Breast epithelium (tissue), 4 donors: Measurements from ENCODE around the gene SYCE3. TPM values are rescaled to one million over a fixed set of nuclear protein-coding genes. Genes with fewer than 3 reads are reported as not detected.
A peak's percentile ranks its signal among the peaks of the same experiment; 100 is the strongest.

Experiments used
- DNase-seq, 2 donors: peaks; one replicate each; pipeline ENCODE4 v3.0.0-alpha.2; 2019; ENCODE audit warnings: low spot score in 2 of 2
- H3K27ac ChIP-seq, 2 donors: fragments of 200-600 bp; sonication (generic) in 1 of 2; one replicate each; pipeline ENCODE4 v1.5.1; 2016 to 2019; ENCODE audit warnings: mild to moderate bottlenecking in 1 of 2
- H3K27me3 ChIP-seq, 2 donors: fragments of 200-600 bp; sonication (generic) in 1 of 2; one replicate each; pipeline versions ENCODE4 v1.5.1 to v1.6.0; 2017 to 2019; ENCODE audit warnings: control low read depth in 1 of 2, mild to moderate bottlenecking in 1 of 2
- H3K36me3 ChIP-seq: fragments of 200-600 bp; one replicate; pipeline ENCODE4 v1.5.1; 2019
- H3K4me1 ChIP-seq, 2 donors: fragments of 200-600 bp; sonication (generic); one replicate each; pipeline ENCODE4 v1.5.1; 2016 to 2019; ENCODE audit warnings: control low read depth in 1 of 2
- H3K4me3 ChIP-seq, 3 donors: fragments of 200-600 bp; sonication (generic); 1 replicate in 2 of 3; 2 replicates in 1 of 3; pipeline ENCODE4 v1.5.1; 2016 to 2019; ENCODE audit warnings: mild to moderate bottlenecking in 3 of 3, moderate library complexity in 2 of 3
- H3K9me3 ChIP-seq, 2 donors: fragments of 200-600 bp; sonication (generic) in 1 of 2; one replicate each; pipeline ENCODE4 v1.5.1; 2016 to 2019; ENCODE audit warnings: control low read depth in 1 of 2
- POLR2A ChIP-seq: fragments of 450-650 bp; IDR thresholded peaks from one replicate; pipeline ENCODE4 v1.6.1; 2016; ENCODE audit warnings: antibody characterized with exemption, mild to moderate bottlenecking, moderate library complexity
- POLR2AphosphoS5 ChIP-seq, 3 donors: sonication (generic); formaldehyde crosslinking; IDR thresholded peaks; one replicate each; pipeline ENCODE4 v1.6.1; 2017; ENCODE audit warnings: antibody characterized with exemption in 3 of 3
- intact Hi-C: fragments of 100-400 bp; cut with DNase I; formaldehyde crosslinking; loops from one replicate; pipeline ENCODE4 v1.15.1; 2023; ENCODE audit warnings: low total_unique reads
- total RNA-seq, 3 donors: library from RNA; depleted of rRNA; stranded (reverse); fragments of >200 nt; gene quantifications; one replicate each; pipeline ENCODE4 v1.1.0, GENCODE V29; 2016
- TF ChIP-seq, protein P1 (sequence below), 3 donors: fragments of 450-650 bp; IDR thresholded peaks; one replicate each; pipeline ENCODE4 v1.5.1; 2016 to 2017; ENCODE audit warnings: antibody characterized with exemption in 3 of 3, mild to moderate bottlenecking in 3 of 3, moderate library complexity in 3 of 3

The SYCE3 gene
- total RNA-seq, 3 donors from 2014 or later, result not detected

- Histone ChIP-seq H3K27ac (no peak overlapping the region), H3K36me3 (no peaks in the 10 kb centered on the region), H3K4me1 (peaks cover 0 to 5% of the 10 kb centered on the region in 2 donors), H3K4me3 (no peak overlapping the region), H3K9me3 (no peaks in the 10 kb centered on the region), H3K27me3 (no peaks in the 10 kb centered on the region)
- TF ChIP-seq, protein P1, sequence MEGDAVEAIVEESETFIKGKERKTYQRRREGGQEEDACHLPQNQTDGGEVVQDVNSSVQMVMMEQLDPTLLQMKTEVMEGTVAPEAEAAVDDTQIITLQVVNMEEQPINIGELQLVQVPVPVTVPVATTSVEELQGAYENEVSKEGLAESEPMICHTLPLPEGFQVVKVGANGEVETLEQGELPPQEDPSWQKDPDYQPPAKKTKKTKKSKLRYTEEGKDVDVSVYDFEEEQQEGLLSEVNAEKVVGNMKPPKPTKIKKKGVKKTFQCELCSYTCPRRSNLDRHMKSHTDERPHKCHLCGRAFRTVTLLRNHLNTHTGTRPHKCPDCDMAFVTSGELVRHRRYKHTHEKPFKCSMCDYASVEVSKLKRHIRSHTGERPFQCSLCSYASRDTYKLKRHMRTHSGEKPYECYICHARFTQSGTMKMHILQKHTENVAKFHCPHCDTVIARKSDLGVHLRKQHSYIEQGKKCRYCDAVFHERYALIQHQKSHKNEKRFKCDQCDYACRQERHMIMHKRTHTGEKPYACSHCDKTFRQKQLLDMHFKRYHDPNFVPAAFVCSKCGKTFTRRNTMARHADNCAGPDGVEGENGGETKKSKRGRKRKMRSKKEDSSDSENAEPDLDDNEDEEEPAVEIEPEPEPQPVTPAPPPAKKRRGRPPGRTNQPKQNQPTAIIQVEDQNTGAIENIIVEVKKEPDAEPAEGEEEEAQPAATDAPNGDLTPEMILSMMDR (IDR thresholded peaks at IDR 0.05), result no peak
- TF ChIP-seq POLR2A (no peak), POLR2AphosphoS5 (IDR thresholded peaks at IDR 0.05) (no peak)
- no peak for DNase-seq
- intact Hi-C loops, result no loop called here
Observed at GRCh38 chr22:50586416-50586815, 23.7 kb upstream of the SYCE3 start.

DNA sequence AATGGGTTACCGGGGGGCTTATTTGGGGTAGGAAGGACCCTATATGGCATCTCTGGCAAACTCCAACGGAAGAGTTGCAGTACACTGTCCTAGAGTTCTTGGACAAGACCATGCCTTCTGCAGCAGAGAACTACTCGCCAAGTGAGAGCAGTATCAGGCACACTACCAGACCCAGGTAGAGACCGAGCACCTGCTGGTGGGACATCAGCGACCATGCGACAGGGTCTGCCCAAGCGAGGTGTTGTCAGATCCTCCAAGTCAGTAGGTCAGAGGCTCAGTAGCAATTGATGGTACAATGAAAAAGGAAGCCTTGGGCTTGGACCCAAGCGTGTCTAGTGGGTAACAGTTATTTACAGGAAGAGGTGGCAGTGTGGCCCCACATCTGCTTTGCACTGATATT lies 23.1 kb upstream of the SYCE3 start:
- Histone ChIP-seq H3K9me3 (no peaks in the 10 kb centered on the region), H3K4me3 (no peak overlapping the region), H3K36me3 (no peaks in the 10 kb centered on the region), H3K27ac (no peak overlapping the region), H3K4me1 (peaks cover 0 to 8% of the 10 kb centered on the region in 2 donors), H3K27me3 (no peaks in the 10 kb centered on the region)
- no peak for TF ChIP-seq POLR2AphosphoS5 (IDR thresholded peaks at IDR 0.05)
- TF ChIP-seq, protein P1 (IDR thresholded peaks at IDR 0.05), result no peak
- TF ChIP-seq POLR2A, result no peak
- DNase-seq, result no peak
- intact Hi-C loops, result no loop called here

GRCh38 chr22:50585238-50585637 lies 22.5 kb upstream of the SYCE3 start:
- Histone ChIP-seq H3K27ac (no peak overlapping the region), H3K36me3 (no peaks in the 10 kb centered on the region), H3K9me3 (no peaks in the 10 kb centered on the region), H3K4me3 (no peak overlapping the region), H3K27me3 (no peaks in the 10 kb centered on the region), H3K4me1 (peaks cover 0 to 8% of the 10 kb centered on the region in 2 donors)
- intact Hi-C loops, result no loop called here
- no peak for DNase-seq
- TF ChIP-seq POLR2AphosphoS5 (IDR thresholded peaks at IDR 0.05), result no peak
- TF ChIP-seq POLR2A, result no peak
- TF ChIP-seq, protein P1 (IDR thresholded peaks at IDR 0.05), result no peak

- intact Hi-C loops, result loop anchor here (5.0 kb wide), 1 partner anchor 57 kb away; the partner anchor contains the start of gene SCO2
- Histone ChIP-seq H3K36me3 (no peaks in the 10 kb centered on the region), H3K4me1 (peaks cover 0 to 8% of the 10 kb centered on the region in 2 donors), H3K27me3 (no peaks in the 10 kb centered on the region), H3K4me3 (no peak overlapping the region), H3K27ac (no peak overlapping the region), H3K9me3 (no peaks in the 10 kb centered on the region)
- TF ChIP-seq, protein P1 (IDR thresholded peaks at IDR 0.05), result no peak
- TF ChIP-seq POLR2A, result no peak
- no peak for TF ChIP-seq POLR2AphosphoS5 (IDR thresholded peaks at IDR 0.05)
- no peak for DNase-seq
Observed at GRCh38 chr22:50584106-50585096, 21.7 kb upstream of the SYCE3 start.

- intact Hi-C loops, result loop anchor here (5.0 kb wide), 1 partner anchor 56 kb away; the partner anchor contains the start of gene SCO2
- no peak for TF ChIP-seq POLR2AphosphoS5 (IDR thresholded peaks at IDR 0.05)
- TF ChIP-seq, protein P1 (IDR thresholded peaks at IDR 0.05), result no peak
- TF ChIP-seq POLR2A, result no peak
- no peak for DNase-seq
Observed at GRCh38 chr22:50583294-50583861, 20.7 kb upstream of the SYCE3 start.

More at GRCh38 chr22:50583294-50583861, 20.7 kb upstream of the SYCE3 start:
- no peaks in the 10 kb centered on the region for H3K36me3 ChIP-seq
- H3K27me3 ChIP-seq, result no peaks in the 10 kb centered on the region
- H3K27ac ChIP-seq, result peak overlapping the region; percentile 81 to 95
- peaks cover 0 to 8% of the 10 kb centered on the region in 2 donors for H3K4me1 ChIP-seq
- no peaks in the 10 kb centered on the region for H3K9me3 ChIP-seq
- H3K4me3 ChIP-seq, result peak overlapping the region; percentile 75 to 86 (median 83)
